IPS-18a (cell line): ENCODE data around the gene NRCAM.

ENCODE experiments used
- H3K27ac ChIP-seq: one replicate; pipeline ENCODE4 v1.5.1; 2013; ENCODE audit warnings: low read length
- H3K27me3 ChIP-seq: one replicate; pipeline ENCODE4 v1.6.1; 2013; ENCODE audit warnings: mild to moderate bottlenecking, low read length; ENCODE audit not compliant: control insufficient read depth, insufficient read depth
- H3K36me3 ChIP-seq: one replicate; pipeline ENCODE4 v1.6.1; 2013; ENCODE audit warnings: low read depth, low read length; ENCODE audit not compliant: control insufficient read depth
- H3K4me1 ChIP-seq: one replicate; pipeline ENCODE4 v1.6.1; 2013; ENCODE audit warnings: low read depth, low read length; ENCODE audit not compliant: control insufficient read depth
- H3K4me3 ChIP-seq: one replicate; pipeline ENCODE4 v1.5.1; 2013; ENCODE audit warnings: low read length
- H3K9ac ChIP-seq: one replicate; pipeline ENCODE4 v1.6.1; 2013; ENCODE audit warnings: mild to moderate bottlenecking, low read length, moderate library complexity
- H3K9me3 ChIP-seq: one replicate; pipeline ENCODE4 v1.6.1; 2013; ENCODE audit warnings: low read depth, low read length; ENCODE audit not compliant: control insufficient read depth

NRCAM gene

DNA sequence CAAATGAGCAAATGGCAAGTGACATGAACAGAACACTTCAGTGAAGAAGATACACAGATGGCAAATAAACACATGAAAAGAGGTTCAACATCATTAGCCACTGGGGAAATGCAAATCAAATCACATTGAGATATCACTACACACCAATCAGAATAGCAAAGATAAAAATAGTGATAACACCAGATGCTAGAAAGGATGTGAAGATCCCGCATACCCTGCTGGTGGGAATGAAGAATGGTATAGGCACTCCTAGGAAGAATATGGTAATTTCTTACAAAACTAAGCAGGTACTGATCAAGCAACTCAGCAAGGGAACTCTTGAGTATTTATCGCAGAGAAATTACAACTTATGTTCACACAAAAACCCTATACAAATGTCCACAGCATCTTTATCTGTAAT lies 337.3 kb downstream of the NRCAM start:
- Histone ChIP-seq H3K27me3 (no peaks in the 10 kb centered on the region), H3K9ac (no peak overlapping the region), H3K4me3 (no peak overlapping the region), H3K36me3 (no peaks in the 10 kb centered on the region), H3K9me3 (no peaks in the 10 kb centered on the region), H3K4me1 (no peaks in the 10 kb centered on the region), H3K27ac (no peak overlapping the region)

DNA sequence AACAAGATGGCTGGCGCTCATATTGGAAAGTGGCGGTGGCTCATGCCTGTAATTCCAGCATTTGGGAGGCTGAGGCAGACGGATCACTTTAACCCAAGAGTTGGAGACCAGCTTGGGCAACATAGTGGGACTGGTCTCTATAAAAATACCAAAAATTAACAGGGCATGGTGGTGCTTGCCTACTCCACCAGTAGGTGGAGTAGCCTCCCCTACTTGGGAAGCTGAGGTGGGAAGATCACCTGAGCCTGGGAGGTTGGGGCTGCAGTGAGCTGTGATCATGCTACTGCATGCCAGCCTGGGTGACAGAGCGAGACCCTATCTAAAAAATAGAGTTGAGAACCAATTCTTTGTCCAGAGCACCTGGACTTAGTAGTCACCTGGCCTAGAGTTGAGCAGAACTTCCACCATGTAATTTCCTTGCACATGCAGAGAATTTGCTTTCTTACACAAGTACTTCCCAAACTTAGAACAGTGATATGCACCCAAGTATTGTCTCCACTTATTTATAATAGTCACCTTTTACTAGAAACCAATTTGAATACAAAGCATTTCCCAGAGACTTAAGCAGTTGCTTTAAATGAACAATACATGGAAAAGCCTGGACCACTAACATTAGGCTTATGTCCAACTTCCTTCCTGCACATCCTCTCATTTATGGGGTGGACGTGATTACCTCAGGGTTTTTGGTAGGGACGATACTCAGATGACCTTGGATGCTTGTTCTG lies 342.0 kb downstream of the NRCAM start:
- H3K4me3 ChIP-seq = no peak overlapping the region
- no peaks in the 10 kb centered on the region for H3K36me3 ChIP-seq
- H3K27ac ChIP-seq = no peak overlapping the region
- H3K4me1 ChIP-seq = no peaks in the 10 kb centered on the region
- H3K9ac ChIP-seq = no peak overlapping the region
- H3K9me3 ChIP-seq = no peaks in the 10 kb centered on the region
- H3K27me3 ChIP-seq = no peaks in the 10 kb centered on the region

DNA sequence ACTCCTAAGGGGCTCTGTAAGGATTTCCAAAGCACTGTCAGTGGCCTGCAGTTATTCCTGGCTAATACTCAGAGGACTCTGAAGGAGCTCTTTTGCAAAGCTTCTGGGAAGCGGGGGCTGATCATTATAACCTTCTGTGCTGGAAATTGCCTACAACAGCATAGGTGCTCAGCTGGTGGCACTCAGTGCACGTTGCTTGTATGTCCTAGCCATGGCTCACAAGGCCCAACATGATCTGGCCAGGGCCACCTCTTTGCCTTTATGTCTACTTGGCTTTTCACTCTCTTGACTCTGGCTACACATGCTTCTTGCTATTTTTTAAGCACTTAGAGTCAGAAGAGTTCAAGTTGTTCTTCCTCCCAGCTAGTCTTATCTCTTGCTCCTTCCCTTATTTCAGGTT lies 343.6 kb downstream of the NRCAM start:
- no peak overlapping the region for H3K4me3 ChIP-seq
- H3K27me3 ChIP-seq = no peaks in the 10 kb centered on the region
- no peaks in the 10 kb centered on the region for H3K9me3 ChIP-seq
- H3K9ac ChIP-seq = no peak overlapping the region
- H3K27ac ChIP-seq = no peak overlapping the region
- no peaks in the 10 kb centered on the region for H3K36me3 ChIP-seq
- H3K4me1 ChIP-seq = no peaks in the 10 kb centered on the region

DNA sequence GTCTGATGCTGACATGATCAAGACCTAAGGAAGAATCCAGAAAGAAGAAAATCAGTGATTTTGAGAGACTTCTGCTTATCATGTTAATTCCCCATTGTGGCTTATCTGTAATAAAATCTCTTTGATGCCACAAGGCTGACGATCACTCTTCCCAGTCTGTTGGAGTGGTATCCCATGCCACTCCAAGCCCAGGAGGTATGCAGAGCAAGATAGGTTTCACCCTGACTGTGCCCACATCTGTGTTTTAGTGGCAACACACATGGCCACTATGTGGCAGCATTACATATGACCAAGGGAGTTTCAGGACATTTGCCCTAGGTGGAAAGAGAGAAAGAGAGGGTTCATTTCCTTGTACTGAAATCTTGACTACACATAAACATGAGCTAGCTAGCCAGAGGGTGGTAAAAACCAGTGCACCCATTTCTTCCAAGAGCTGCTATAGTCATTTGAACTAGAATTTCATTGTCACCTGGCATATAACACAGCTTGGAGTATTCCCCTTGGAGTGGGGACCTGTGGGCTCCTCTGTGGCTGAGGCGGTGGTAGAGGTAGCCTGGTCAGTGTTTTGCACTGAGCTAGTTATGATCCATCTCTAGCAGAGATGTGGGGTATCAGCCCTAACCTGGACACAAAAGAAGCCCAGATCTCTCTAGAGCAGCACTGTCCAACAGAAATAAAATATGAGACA lies 346.9 kb downstream of the NRCAM start:
- H3K9ac ChIP-seq = no peak overlapping the region

DNA sequence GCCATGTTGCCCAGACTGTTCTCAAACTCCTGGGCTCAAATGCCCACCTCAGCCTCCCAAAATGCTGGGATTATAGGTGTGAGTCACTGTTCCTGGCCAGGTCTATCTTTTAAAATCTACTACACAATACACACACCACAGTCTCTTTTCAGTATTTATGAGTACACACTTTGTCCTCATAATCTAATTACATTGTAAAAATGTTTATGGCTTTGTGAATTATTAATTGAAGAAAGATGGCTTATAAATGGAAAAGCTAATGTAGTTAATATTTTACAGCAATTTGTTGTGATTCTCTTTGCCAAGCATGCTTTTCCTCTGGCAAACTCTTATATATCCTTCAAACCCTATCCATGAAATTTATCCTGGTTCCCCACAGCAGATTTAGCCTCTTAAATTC lies 348.1 kb downstream of the NRCAM start:
- H3K4me3 ChIP-seq = no peak overlapping the region
- H3K36me3 ChIP-seq = no peaks in the 10 kb centered on the region
- no peaks in the 10 kb centered on the region for H3K4me1 ChIP-seq
- no peak overlapping the region for H3K9ac ChIP-seq
- no peaks in the 10 kb centered on the region for H3K9me3 ChIP-seq
- H3K27me3 ChIP-seq = no peaks in the 10 kb centered on the region
- no peak overlapping the region for H3K27ac ChIP-seq

More for the DNA sequence above, 346.9 kb downstream of the NRCAM start:
- Histone ChIP-seq H3K4me1 (no peaks in the 10 kb centered on the region), H3K27me3 (no peaks in the 10 kb centered on the region), H3K4me3 (no peak overlapping the region), H3K36me3 (no peaks in the 10 kb centered on the region), H3K9me3 (no peaks in the 10 kb centered on the region), H3K27ac (no peak overlapping the region)

DNA sequence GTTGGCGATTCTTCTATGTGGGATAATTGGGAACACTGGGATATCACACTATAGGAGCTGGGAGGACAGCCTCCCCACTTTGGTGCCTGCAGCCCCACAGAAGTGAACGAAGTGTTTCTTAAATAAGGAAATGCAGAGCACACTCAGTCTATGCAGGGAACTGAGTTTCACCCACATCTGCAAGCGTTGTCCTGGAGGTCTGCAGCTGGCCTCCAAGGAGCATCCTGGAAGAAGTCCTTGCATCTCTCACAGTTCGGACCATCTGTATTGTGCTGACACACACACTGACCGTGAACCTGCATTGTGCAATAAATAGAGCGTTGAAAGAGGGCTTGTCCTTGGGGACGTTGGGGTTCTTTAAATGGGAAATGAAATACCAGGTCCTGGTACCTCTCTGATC lies 351.9 kb downstream of the NRCAM start:
- Histone ChIP-seq H3K27me3 (no peaks in the 10 kb centered on the region), H3K4me3 (no peak overlapping the region), H3K4me1 (no peaks in the 10 kb centered on the region), H3K9ac (no peak overlapping the region), H3K27ac (no peak overlapping the region), H3K9me3 (no peaks in the 10 kb centered on the region), H3K36me3 (no peaks in the 10 kb centered on the region)

DNA sequence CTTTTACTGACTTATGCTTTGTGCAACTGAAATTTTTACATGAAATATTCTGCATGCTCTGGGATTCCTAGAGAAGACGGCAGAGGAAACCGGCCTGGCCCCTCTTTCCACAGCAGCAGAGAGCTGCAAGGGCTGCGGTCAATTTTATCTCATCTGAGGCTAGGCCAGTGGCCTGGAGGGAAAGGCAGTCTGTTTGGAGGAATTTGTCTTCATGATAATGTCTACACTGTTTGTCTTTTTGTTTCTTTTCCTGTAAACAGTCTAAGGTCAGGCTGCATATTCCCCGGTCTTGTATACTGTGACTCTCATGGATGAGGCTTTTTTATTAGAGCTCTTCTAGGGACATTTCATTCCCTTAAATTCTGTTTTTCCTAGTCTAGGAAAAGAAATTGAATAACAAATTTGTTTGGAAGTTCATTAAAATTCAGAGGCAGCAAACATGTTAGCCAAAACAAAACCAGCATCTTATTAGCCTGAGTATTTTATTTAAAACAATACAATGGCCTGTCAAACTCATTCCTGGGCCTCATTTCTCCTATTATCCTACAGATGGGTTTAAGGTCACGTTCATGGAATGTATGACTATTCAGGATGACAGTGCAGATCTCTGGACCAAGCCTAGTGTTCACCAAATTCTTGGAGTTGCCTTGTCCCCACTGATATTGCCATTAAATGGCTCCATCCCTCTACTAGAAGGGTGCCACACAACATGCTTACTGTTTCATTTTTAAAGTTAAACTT lies 352.5 kb downstream of the NRCAM start:
- Histone ChIP-seq H3K27ac (no peak overlapping the region), H3K4me1 (no peaks in the 10 kb centered on the region), H3K4me3 (no peak overlapping the region), H3K36me3 (no peaks in the 10 kb centered on the region), H3K9ac (no peak overlapping the region), H3K27me3 (no peaks in the 10 kb centered on the region), H3K9me3 (no peaks in the 10 kb centered on the region)

DNA sequence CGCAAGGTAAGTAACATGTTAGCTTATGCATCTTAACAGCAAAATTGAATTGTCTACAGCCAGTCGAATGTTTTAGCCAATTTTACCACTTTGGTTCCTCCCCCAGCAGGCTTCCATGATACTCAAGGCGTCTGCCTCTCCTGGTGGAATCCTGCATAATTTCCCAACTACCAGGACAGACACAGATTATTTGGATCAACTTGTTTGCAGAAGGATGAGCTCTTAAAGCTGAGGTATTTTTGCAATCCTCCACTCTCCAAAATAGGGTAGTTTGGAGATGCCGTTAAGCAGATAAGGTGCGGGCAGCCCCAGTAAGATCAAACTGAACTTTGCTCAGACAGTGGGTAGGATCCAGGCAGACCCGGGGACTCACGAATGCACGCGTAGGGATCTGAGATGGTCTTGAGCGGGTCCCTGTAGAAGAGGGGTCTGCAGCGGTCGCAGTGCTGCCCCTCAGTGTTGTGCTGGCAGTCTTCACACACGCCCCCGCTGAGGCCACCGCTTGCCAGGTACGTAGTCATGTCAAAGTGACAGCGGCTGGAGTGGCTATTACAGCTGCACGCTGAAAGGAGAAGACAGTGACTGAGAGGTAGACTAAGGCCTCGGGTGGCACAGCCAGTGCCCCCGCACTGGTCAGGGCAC lies 353.4 kb downstream of the NRCAM start:
- no peaks in the 10 kb centered on the region for H3K4me1 ChIP-seq
- no peaks in the 10 kb centered on the region for H3K9me3 ChIP-seq
- no peaks in the 10 kb centered on the region for H3K27me3 ChIP-seq
- H3K9ac ChIP-seq = no peak overlapping the region
- no peak overlapping the region for H3K27ac ChIP-seq
- no peak overlapping the region for H3K4me3 ChIP-seq
- H3K36me3 ChIP-seq = no peaks in the 10 kb centered on the region

DNA sequence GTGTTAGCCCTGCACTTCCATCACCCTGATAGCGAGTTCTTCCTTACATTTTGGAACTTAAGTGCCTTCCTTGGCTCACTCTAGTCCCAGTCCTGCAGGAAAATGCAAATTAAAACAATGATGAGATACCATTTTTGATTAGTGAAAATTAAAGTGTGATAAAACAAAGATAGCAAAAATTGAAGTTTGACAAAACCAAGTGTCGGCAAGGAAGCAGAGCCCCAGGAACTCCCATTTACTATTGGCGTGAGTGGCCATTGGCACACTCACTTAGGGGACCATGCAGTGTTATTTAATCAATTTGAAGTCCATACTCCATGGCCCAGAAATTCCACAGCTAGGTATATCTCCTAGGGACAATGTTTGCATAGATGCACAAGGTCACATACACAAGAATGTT lies 354.5 kb downstream of the NRCAM start:
- Histone ChIP-seq H3K4me1 (no peaks in the 10 kb centered on the region), H3K9me3 (no peaks in the 10 kb centered on the region), H3K9ac (no peak overlapping the region), H3K4me3 (no peak overlapping the region), H3K27me3 (no peaks in the 10 kb centered on the region), H3K36me3 (no peaks in the 10 kb centered on the region), H3K27ac (no peak overlapping the region)

DNA sequence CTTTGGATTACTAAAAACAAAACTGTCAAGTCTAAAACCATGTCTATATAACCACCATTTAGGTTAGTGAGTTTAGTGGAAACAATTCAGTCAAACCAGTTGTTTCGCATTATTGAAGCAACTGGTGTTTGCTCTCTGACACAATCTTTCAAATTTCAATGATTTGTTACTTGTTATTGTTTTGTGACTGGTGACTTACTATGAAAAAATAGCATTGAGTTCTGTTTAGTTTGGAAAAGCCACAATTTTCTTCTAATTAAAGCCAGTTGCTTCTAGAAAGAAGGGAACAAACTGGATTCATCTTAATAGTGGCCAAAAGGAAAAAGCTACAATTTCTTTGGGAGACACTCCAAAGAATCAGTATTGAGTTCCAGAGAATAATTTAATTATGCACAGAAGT lies 356.5 kb downstream of the NRCAM start:
- H3K9me3 ChIP-seq = no peaks in the 10 kb centered on the region
- H3K9ac ChIP-seq = no peak overlapping the region
- no peaks in the 10 kb centered on the region for H3K36me3 ChIP-seq
- H3K4me1 ChIP-seq = no peaks in the 10 kb centered on the region
- H3K4me3 ChIP-seq = no peak overlapping the region
- no peaks in the 10 kb centered on the region for H3K27me3 ChIP-seq
- H3K27ac ChIP-seq = no peak overlapping the region

DNA sequence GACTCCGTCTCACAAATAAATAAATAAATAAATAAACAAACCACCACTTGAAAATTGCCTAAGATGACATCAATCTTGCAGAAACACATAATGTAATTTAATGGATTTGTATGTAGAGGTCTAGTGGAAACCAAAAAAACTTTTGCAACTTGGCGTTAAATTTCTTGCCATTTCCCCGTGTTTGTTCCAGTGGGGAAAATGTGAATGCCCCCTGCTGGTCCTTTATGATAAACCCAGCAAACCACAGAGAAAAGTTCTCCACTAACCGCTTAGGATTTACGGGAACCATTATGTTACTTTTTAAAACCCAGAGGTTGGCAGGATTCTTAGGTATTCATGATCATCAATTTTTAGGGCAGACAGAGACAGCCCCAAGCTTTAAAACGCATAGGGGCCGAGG lies 358.5 kb downstream of the NRCAM start:
- Histone ChIP-seq H3K36me3 (no peaks in the 10 kb centered on the region), H3K27ac (no peak overlapping the region), H3K4me3 (no peak overlapping the region), H3K9ac (no peak overlapping the region), H3K9me3 (no peaks in the 10 kb centered on the region), H3K27me3 (no peaks in the 10 kb centered on the region), H3K4me1 (no peaks in the 10 kb centered on the region)
